K562 (cell line): ENCODE measurements around the gene NME2. TPM values are rescaled to one million over a fixed set of nuclear protein-coding genes. Genes with fewer than 3 reads are reported as not detected.

Experiments used
- ATAC-seq: fragments of 200-7000 bp; cut with Tn5 transposase; 3 replicates; pipeline ENCODE4 v1.9.1; 2020; ENCODE audit warnings: moderate library complexity
- BruUV-seq: library from RNA; stranded (reverse); fragments of 400-500 nt; replicated peaks from 2 replicates; lab custom pipeline; 2021; lab: Mats Ljungman, UMichigan
- CTCF ChIA-PET: fragments of 300-600 bp; formaldehyde crosslinking; extraction: SDS; loops from one replicate; lab custom pipeline; 2021; ENCODE audit warnings: low intra/inter-chr PET ratio; lab: Yijun Ruan, JAX
- POLR2A ChIA-PET: fragments of 300-600, 350-650 bp; sonication (Branson Sonifier 250); formaldehyde crosslinking; extraction: SDS; loops from one replicate; lab custom pipeline; 2021; ENCODE audit warnings: antibody characterized with exemption, inconsistent platforms; lab: Yijun Ruan, JAX
- DNase-seq, 4 experiments: peaks; one replicate each; pipeline versions ENCODE4 v3.0.0 to v3.0.0-alpha.2; 2011 to 2018; ENCODE audit warnings: low spot score in 3 of 4, mixed read lengths in 3 of 4; ENCODE audit errors: extremely low read depth in 1 of 4
- FAIRE-seq: peaks from 2 replicates; lab custom pipeline; 2011; peaks lifted over from hg19 to GRCh38; lab: Jason Lieb, UNC
- H2AFZ ChIP-seq: 2 replicates; pipeline ENCODE4 v1.6.0; 2011; ENCODE audit warnings: low read depth, low read length, control low read depth, inconsistent platforms
- H3K27ac ChIP-seq: fragments of 200-600 bp; 3 replicates; pipeline ENCODE4 v1.8.0; 2011; ENCODE audit warnings: low read depth, mild to moderate bottlenecking, control low read depth, inconsistent platforms, low read length, moderate library complexity, mixed read lengths; ENCODE audit errors: extremely low read depth
- H3K27me3 ChIP-seq, 2 experiments: fragments of 300-600 bp in 1 of 2; 2 replicates in 1 of 2; 3 replicates in 1 of 2; pipeline versions ENCODE4 v1.6.0 to v1.8.0; 2011; ENCODE audit warnings: inconsistent platforms in 2 of 2, low read length in 2 of 2, mild to moderate bottlenecking in 1 of 2, mixed read lengths in 1 of 2, moderate library complexity in 1 of 2; ENCODE audit not compliant: control insufficient read depth in 2 of 2, insufficient read depth in 2 of 2
- H3K36me3 ChIP-seq: fragments of 300-600 bp; 3 replicates; pipeline ENCODE4 v1.8.0; 2011; ENCODE audit warnings: mild to moderate bottlenecking, low read length, inconsistent platforms; ENCODE audit not compliant: control insufficient read depth, insufficient read depth
- H3K4me1 ChIP-seq, 2 experiments: fragments of 200-600 bp in 1 of 2; replicated peaks in 1 of 2; 2 replicates in 1 of 2; 3 replicates in 1 of 2; pipeline versions ENCODE4 v1.5.1 to v1.8.0; 2011; ENCODE audit warnings: inconsistent platforms in 2 of 2, low read length in 2 of 2, mild to moderate bottlenecking in 1 of 2, mixed read lengths in 1 of 2, moderate library complexity in 1 of 2; ENCODE audit not compliant: control insufficient read depth in 2 of 2, insufficient read depth in 2 of 2
- H3K4me2 ChIP-seq: 2 replicates; pipeline ENCODE4 v1.6.1; 2011; ENCODE audit warnings: low read length, control low read depth, inconsistent platforms, mixed read lengths; ENCODE audit not compliant: insufficient read depth
- H3K4me3 ChIP-seq: fragments of 200-600 bp; sonication (generic), shearing (Covaris generic); 2 replicates; pipeline ENCODE4 v1.5.1; 2016; ENCODE audit warnings: control low read depth, inconsistent platforms
- H3K79me2 ChIP-seq: fragments of 200-600 bp; 3 replicates; pipeline ENCODE4 v1.8.0; 2011; ENCODE audit warnings: low read length, inconsistent platforms; ENCODE audit not compliant: control insufficient read depth, insufficient read depth
- H3K9ac ChIP-seq, 2 experiments: 2 replicates each; pipeline versions ENCODE4 v1.6.0 to v1.6.1; 2011; ENCODE audit warnings: low read depth in 2 of 2, low read length in 2 of 2, control low read depth in 1 of 2, inconsistent platforms in 1 of 2, mild to moderate bottlenecking in 1 of 2, mixed read lengths in 1 of 2; ENCODE audit not compliant: insufficient read depth in 1 of 2
- H3K9me1 ChIP-seq: one replicate; pipeline ENCODE4 v1.6.0; 2011; ENCODE audit warnings: inconsistent platforms, mild to moderate bottlenecking, low read length, moderate library complexity; ENCODE audit not compliant: control insufficient read depth, insufficient read depth
- H3K9me3 ChIP-seq: replicated peaks from 2 replicates; pipeline ENCODE4 v1.5.1; 2011; ENCODE audit warnings: low read depth, low read length, inconsistent platforms; ENCODE audit not compliant: control insufficient read depth, insufficient read depth
- H4K20me1 ChIP-seq: replicated peaks from 2 replicates; pipeline ENCODE4 v1.6.1; 2011; ENCODE audit warnings: low read length, inconsistent platforms, mixed read lengths; ENCODE audit not compliant: control insufficient read depth, insufficient read depth
- BMI1 ChIP-seq: fragments of 150-350 bp; IDR thresholded peaks from 2 replicates; pipeline ENCODE4 v1.6.1; 2014; ENCODE audit warnings: low read length
- BRCA1 ChIP-seq, 2 experiments: fragments of 450-650 bp in 1 of 2; sonication (generic) in 1 of 2; formaldehyde crosslinking in 1 of 2; IDR thresholded peaks; 2 replicates each; pipeline versions ENCODE4 v1.5.0 to v1.6.1; 2017 to 2020; ENCODE audit warnings: mild to moderate bottlenecking in 1 of 2, missing genetic modification reagents in 1 of 2
- ELF4 ChIP-seq: fragments of 450-650 bp; formaldehyde crosslinking; IDR thresholded peaks from 2 replicates; pipeline ENCODE4 v1.4.0; 2022; ENCODE audit warnings: missing genetic modification characterization
- HOXB6 ChIP-seq: fragments of 250-450 bp; sonication (Bioruptor Pico); IDR thresholded peaks from 2 replicates; pipeline ENCODE4 v1.5.1; 2022; ENCODE audit warnings: mild to moderate bottlenecking, borderline replicate concordance
- KAT8 ChIP-seq: fragments of 450-650 bp; IDR thresholded peaks from 2 replicates; pipeline ENCODE4 v1.6.1; 2016; ENCODE audit warnings: low read depth, mild to moderate bottlenecking
- LCOR ChIP-seq: sonication (generic); formaldehyde crosslinking; IDR thresholded peaks from 2 replicates; pipeline ENCODE4 v1.8.0; 2022; ENCODE audit warnings: mild to moderate bottlenecking, missing genetic modification reagents
- NCOA2 ChIP-seq, 2 experiments: fragments of 450-650 bp; IDR thresholded peaks; 2 replicates each; pipeline ENCODE4 v1.6.1; 2018; ENCODE audit warnings: mild to moderate bottlenecking in 2 of 2, moderate library complexity in 1 of 2; ENCODE audit not compliant: partially characterized antibody in 2 of 2
- POU5F1 ChIP-seq: fragments of 150-350 bp; IDR thresholded peaks from 2 replicates; pipeline ENCODE4 v1.6.1; 2014; ENCODE audit warnings: borderline replicate concordance, low read length, low read depth, mild to moderate bottlenecking; ENCODE audit not compliant: partially characterized antibody
- PRPF4 ChIP-seq: fragments of 200-400 bp; formaldehyde crosslinking; IDR thresholded peaks from one replicate; pipeline ENCODE4 v1.6.1; 2017; ENCODE audit warnings: low read length, low read depth, mild to moderate bottlenecking; ENCODE audit not compliant: insufficient read depth, poor library complexity, severe bottlenecking
- RAD21 ChIP-seq, 2 experiments: fragments of 250-450 bp in 1 of 2; fragments of 450-650 bp in 1 of 2; sonication (Bioruptor Pico) in 1 of 2; formaldehyde crosslinking in 1 of 2; IDR thresholded peaks in 1 of 2; conservative IDR thresholded peaks in 1 of 2; 2 replicates each; pipeline versions ENCODE4 v1.4.0 to v1.8.0; 2020 to 2022; ENCODE audit warnings: mild to moderate bottlenecking in 2 of 2, moderate library complexity in 1 of 2
- SLC30A9 ChIP-seq: fragments of 250-450 bp; sonication (Bioruptor Pico); IDR thresholded peaks from 2 replicates; pipeline ENCODE4 v1.8.0; 2022; ENCODE audit warnings: mild to moderate bottlenecking, moderate library complexity
- SOX6 ChIP-seq: fragments of 450-650 bp; IDR thresholded peaks from 2 replicates; pipeline ENCODE4 v1.6.1; 2014; ENCODE audit warnings: mild to moderate bottlenecking
- SRSF1 ChIP-seq: fragments of 200-400 bp; formaldehyde crosslinking; IDR thresholded peaks from 2 replicates; pipeline ENCODE4 v1.6.1; 2017; ENCODE audit warnings: mild to moderate bottlenecking, low read depth, low read length, moderate library complexity
- WHSC1 ChIP-seq: IDR thresholded peaks from one replicate; pipeline ENCODE4 v1.6.1; 2012; ENCODE audit warnings: low read length, control low read depth, inconsistent platforms
- ZNF217 ChIP-seq: sonication (generic); formaldehyde crosslinking; IDR thresholded peaks from 2 replicates; pipeline ENCODE4 v1.8.0; 2022; ENCODE audit warnings: mild to moderate bottlenecking, missing genetic modification reagents
- ZNF707 ChIP-seq: fragments of 250-450 bp; sonication (Bioruptor Pico); conservative IDR thresholded peaks from 2 replicates; pipeline ENCODE4 v1.8.0; 2022; ENCODE audit warnings: inconsistent platforms, mild to moderate bottlenecking, moderate library complexity
- WGBS: fragments of 100-300 bp; shearing (Covaris generic); methylation state at CpG from one replicate; pipeline ENCODE4 v1.1.6; 2016; ENCODE audit warnings: low coverage, mixed read lengths; ENCODE audit not compliant: insufficient coverage; ENCODE audit errors: missing lambda C conversion rate; 5-methylcytosine and 5-hydroxymethylcytosine counted together
- in situ Hi-C: fragments of 300-500 bp; cut with MboI; formaldehyde crosslinking; loops from 4 replicates; pipeline ENCODE4 v1.15.0; 2018; ENCODE audit warnings: inconsistent platforms, mixed read lengths
- intact Hi-C: fragments of 100-400 bp; cut with micrococcal nuclease; formaldehyde crosslinking; loops from 2 replicates; pipeline ENCODE4 v1.14.2; 2022
- polyA plus RNA-seq, 8 experiments: library from polyadenylated mRNA; depleted of rRNA in 4 of 8; stranded (reverse) in 5 of 8; unstranded in 3 of 8; fragments of >200 nt; fragmentation: Nextera tagmentation in 2 of 8; fragmentation: Illumina TruSeq in 1 of 8; extraction: Ambion mirVana in 2 of 8; extraction: Trizol in 1 of 8; gene quantifications; 2 replicates each; pipeline versions ENCODE4 v1.2.1 to v1.2.3, GENCODE V29; 2011 to 2014; ENCODE audit warnings: inconsistent platforms in 1 of 8, missing spikeins in 1 of 8
- total RNA-seq, 7 experiments: library from RNA; depleted of rRNA in 6 of 7; stranded (reverse); fragments of >200 nt in 6 of 7; fragmentation: Illumina TruSeq in 2 of 7; extraction: Trizol in 2 of 7; gene quantifications; 2 replicates each; pipeline versions ENCODE4 v1.2.1 to v1.2.3, GENCODE V29; 2011 to 2021; ENCODE audit warnings: low replicate concordance in 1 of 7
- TF ChIP-seq, protein P1 (sequence below): IDR thresholded peaks from 2 replicates; pipeline ENCODE4 v1.6.1; 2011; ENCODE audit warnings: borderline replicate concordance, low read depth, mild to moderate bottlenecking, moderate library complexity, low read length; ENCODE audit not compliant: insufficient read depth, poor library complexity, severe bottlenecking

Gene NME2
- total and polyA plus RNA-seq, 9 of the 15 experiments (the other 6 are each of a cell fraction or from before 2014, with no cell fraction given): 684 to 1,202 (median 924) TPM

DNA sequence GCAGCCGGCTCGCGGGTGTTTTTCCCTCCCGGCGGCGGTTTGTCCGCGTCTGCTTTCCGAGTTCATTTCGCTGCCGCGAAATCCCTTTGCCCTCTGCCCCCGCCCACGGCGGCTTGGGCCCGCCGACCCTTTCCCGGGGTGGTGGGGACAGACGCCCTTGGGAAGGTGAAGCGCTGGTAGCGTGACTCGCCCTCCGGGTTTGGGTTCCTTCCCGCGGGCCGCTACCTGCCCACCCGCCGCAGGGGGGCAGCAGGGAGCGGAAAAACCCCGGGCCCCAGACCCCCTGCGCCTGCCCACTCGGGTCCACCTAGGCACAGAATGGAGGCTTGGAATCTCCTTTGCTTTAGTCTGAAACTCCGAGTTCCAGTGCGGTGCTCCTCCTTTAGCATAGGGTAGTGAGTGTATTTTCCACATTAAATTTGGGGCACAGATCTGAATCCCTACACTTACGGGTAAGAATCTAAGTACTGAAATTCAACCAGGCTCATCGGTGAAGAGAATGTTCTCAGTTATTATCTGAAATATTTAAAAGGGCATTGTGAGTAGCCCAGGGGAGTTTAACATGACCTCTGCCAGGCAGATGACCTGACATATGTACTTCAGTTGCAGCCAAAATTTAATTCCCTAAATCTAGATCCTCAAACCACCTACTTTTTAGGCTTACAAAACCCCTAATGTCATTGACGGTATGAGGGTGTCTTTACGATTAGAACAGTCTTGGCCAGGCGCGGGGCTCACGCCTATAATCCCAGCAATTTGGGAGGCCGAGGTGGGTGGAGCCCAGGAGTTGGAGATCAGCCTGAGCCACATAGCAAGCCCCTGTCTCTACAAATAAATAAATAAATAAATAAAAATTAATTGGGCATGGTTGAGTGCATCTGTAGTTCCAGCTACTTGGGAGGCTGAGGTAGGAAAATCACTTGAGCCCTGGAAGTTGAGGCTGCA is 1.0 kb downstream of the NME2 start (continued):
- TF ChIP-seq RAD21 (CRISPR knock-in tag; conservative IDR thresholded peaks at IDR 0.05 in 1 of 2, IDR thresholded peaks at IDR 0.05 in 1 of 2): peak in 1 of 2 experiments; percentile 48; a peak in 2 of 4 replicates
- no peak for TF ChIP-seq BRCA1 (IDR thresholded peaks at IDR 0.05)
- TF ChIP-seq BRCA1 (CRISPR knock-in tag; IDR thresholded peaks at IDR 0.05): 0 out of 2 replicates have a peak, but pooled peaks have one; percentile 61
- TF ChIP-seq LCOR (CRISPR knock-in tag): peak; percentile 89
- TF ChIP-seq, all 486 proteins: peak for 59

DNA sequence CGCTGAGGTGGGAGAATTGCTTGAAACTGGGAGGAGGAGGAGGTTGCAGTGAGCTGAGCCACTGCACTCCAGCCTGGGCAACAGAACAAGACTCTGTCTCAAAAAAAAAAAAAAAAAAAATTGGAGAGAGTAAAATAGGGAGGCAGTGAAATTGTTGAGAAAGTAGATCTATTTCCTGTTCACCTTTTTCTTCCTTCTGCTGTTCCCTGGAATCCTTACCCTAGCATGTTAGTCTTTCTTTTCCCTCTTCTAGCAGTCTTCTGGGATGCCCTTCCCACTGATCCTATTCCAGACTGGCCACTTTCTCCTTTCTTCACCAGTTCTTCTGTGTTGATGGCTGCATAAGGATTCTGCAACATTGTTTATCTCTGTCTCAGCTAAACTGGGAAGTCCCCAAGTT is 3.1 kb downstream of the NME2 start:
- DNase-seq (no peak), ATAC-seq (no peak), FAIRE-seq (no peak)
- H3K9me3 ChIP-seq: no peaks in the 10 kb centered on the region
- intact Hi-C loops: loop anchor here (5.0 kb wide), 2 partner anchors 93 to 302 kb away; partner anchors contain the start of genes MBTD1, TOB1 and UTP18
- H3K9me1 ChIP-seq: no peaks in the 10 kb centered on the region
- H4K20me1 ChIP-seq: no peaks in the 10 kb centered on the region
- ChIA-PET POLR2A (no interaction called here), CTCF (interaction anchor here (0.7 kb wide), 1 partner anchor 969 kb away, joined by 3 read pairs; no protein-coding TSS in a partner anchor)
- no peak overlapping the region for H2AFZ ChIP-seq
- no peak overlapping the region for H3K9ac ChIP-seq
- BruUV-seq: no TSS peak
- H3K27me3 ChIP-seq: no peaks in the 10 kb centered on the region
- in situ Hi-C loops: no loop called here
- H3K79me2 ChIP-seq: peaks cover 39% of the 10 kb centered on the region
- no CpG with 5 or more reads among the region's 1 CpG for WGBS
- H3K4me1 ChIP-seq: peaks cover 6 to 33% of the 10 kb centered on the region in 2 experiments; a peak in 4 of 5 replicates
- no peak overlapping the region for H3K4me3 ChIP-seq
- H3K27ac ChIP-seq: no peak overlapping the region
- peaks cover 67% of the 10 kb centered on the region for H3K36me3 ChIP-seq
- no peak overlapping the region for H3K4me2 ChIP-seq
- TF ChIP-seq ELF4 (CRISPR knock-in tag) (no peak), SLC30A9 (CRISPR knock-in tag) (no peak), POU5F1 (no peak), PRPF4 (no peak), ZNF217 (CRISPR knock-in tag) (no peak), BMI1 (no peak), NCOA2 (IDR thresholded peaks at IDR 0.05; ENCODE audit: partially characterized antibody in 2 of 2) (no peak), SOX6 (no peak), WHSC1 (no peak), KAT8 (no peak), ZNF707 (CRISPR knock-in tag) (no peak), SRSF1 (no peak), HOXB6 (CRISPR knock-in tag) (no peak)
- TF ChIP-seq, protein P1, sequence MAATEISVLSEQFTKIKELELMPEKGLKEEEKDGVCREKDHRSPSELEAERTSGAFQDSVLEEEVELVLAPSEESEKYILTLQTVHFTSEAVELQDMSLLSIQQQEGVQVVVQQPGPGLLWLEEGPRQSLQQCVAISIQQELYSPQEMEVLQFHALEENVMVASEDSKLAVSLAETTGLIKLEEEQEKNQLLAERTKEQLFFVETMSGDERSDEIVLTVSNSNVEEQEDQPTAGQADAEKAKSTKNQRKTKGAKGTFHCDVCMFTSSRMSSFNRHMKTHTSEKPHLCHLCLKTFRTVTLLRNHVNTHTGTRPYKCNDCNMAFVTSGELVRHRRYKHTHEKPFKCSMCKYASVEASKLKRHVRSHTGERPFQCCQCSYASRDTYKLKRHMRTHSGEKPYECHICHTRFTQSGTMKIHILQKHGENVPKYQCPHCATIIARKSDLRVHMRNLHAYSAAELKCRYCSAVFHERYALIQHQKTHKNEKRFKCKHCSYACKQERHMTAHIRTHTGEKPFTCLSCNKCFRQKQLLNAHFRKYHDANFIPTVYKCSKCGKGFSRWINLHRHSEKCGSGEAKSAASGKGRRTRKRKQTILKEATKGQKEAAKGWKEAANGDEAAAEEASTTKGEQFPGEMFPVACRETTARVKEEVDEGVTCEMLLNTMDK: no peak
